Measurements from ENCODE around the gene MBNL2. TPM values are rescaled to one million over a fixed set of nuclear protein-coding genes. Genes with fewer than 3 reads are reported as not detected.

MBNL2 gene
- total and polyA plus RNA-seq, 4 donors = 13.3 to 108 (median 39.3) TPM

DNA sequence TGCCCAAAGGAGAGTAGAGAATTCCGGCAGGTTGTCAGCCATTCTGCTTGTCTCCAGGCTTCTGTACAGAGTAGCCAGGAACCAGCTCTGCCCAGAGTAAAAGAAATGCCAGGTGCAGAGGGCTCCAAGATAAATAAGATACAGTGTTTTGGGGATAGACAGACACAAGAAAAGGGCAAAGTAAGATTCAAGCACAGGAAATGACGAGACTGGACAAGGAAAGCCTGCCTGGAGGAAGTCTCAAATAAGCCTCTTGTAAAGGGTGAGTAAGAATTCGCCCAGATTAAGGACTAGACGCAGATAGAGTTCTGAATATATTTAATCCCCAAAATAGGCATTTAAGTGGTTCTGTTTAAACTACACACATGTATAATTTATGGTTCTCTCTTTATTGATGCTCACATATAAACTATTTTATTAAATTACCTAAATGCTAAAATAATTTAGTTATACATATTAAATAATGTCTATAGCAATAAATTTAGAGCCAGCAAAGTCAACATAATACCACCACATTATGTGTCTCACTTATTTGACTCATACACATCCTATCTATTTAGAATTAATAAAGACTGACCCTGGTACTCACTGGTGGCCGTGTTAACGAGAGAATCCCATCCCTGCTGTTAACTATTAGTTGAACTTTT is 113.5 kb downstream of the MBNL2 start:
- Histone ChIP-seq H3K4me3 (no peak overlapping the region), H3K9ac (ENCODE audit: insufficient read depth in 1 of 2, low read length in 2 of 2) (no peak overlapping the region), H3K9me3 (ENCODE audit: control insufficient read depth in 4 of 4, insufficient read depth in 3 of 4, low read length in 3 of 4) (no peaks in the 10 kb centered on the region), H3K4me1 (ENCODE audit: control insufficient read depth in 5 of 5, insufficient read depth in 5 of 5, low read length in 5 of 5) (peaks cover 13 to 62% (median 34%) of the 10 kb centered on the region in 5 donors), H3K36me3 (ENCODE audit: control insufficient read depth in 4 of 4, insufficient read depth in 4 of 4, low read length in 4 of 4) (peaks cover 0 to 36% (median 20%) of the 10 kb centered on the region in 4 donors), H3K27me3 (ENCODE audit: control insufficient read depth in 3 of 3, insufficient read depth in 3 of 3, low read length in 2 of 3) (no peaks in the 10 kb centered on the region), H3K27ac (ENCODE audit: low read depth in 1 of 2, low read length in 1 of 2) (peak overlapping the region in 1 of 2 donors; percentile 1)
- DNase-seq = no peak
- TF ChIP-seq, protein P1, sequence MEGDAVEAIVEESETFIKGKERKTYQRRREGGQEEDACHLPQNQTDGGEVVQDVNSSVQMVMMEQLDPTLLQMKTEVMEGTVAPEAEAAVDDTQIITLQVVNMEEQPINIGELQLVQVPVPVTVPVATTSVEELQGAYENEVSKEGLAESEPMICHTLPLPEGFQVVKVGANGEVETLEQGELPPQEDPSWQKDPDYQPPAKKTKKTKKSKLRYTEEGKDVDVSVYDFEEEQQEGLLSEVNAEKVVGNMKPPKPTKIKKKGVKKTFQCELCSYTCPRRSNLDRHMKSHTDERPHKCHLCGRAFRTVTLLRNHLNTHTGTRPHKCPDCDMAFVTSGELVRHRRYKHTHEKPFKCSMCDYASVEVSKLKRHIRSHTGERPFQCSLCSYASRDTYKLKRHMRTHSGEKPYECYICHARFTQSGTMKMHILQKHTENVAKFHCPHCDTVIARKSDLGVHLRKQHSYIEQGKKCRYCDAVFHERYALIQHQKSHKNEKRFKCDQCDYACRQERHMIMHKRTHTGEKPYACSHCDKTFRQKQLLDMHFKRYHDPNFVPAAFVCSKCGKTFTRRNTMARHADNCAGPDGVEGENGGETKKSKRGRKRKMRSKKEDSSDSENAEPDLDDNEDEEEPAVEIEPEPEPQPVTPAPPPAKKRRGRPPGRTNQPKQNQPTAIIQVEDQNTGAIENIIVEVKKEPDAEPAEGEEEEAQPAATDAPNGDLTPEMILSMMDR (IDR thresholded peaks at IDR 0.05; ENCODE audit: control extremely low read depth, extremely low read depth) = no peak
- WGBS, 2 donors = 86 to 88% methylated on average over 6 of the region's 6 CpGs
- no peak for ATAC-seq (ENCODE audit: insufficient read depth, low FRiP score)

DNA sequence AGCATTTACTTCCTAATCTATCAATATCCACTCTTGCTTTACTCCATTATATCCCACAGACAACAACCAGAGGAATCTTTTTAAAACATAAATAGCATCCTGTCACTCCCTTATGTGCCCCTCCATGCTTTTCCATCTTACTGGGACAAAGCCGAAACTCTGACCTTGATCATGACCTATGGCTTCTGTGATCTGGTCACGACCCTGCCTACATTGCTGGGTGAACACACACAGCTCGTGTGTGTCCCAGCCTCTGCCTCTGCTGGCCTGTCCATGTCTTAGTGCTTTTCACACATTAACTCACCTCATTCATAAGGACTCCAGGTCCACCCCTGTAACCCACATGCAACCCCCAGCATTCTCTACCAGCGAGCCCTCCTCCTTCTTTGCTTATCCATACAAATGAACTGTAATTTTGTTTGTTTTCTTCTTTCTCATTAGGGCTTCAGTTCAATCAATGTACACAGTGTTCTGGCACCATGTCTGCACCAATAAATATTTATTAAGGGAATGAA is 115.9 kb downstream of the MBNL2 start:
- Histone ChIP-seq H3K9me3 (ENCODE audit: control insufficient read depth in 4 of 4, insufficient read depth in 3 of 4, low read length in 3 of 4) (no peaks in the 10 kb centered on the region), H3K27ac (ENCODE audit: low read depth in 1 of 2, low read length in 1 of 2) (peak overlapping the region in 1 of 2 donors; percentile 35), H3K9ac (ENCODE audit: insufficient read depth in 1 of 2, low read length in 2 of 2) (no peak overlapping the region), H3K27me3 (ENCODE audit: control insufficient read depth in 3 of 3, insufficient read depth in 3 of 3, low read length in 2 of 3) (no peaks in the 10 kb centered on the region), H3K4me3 (no peak overlapping the region), H3K4me1 (ENCODE audit: control insufficient read depth in 5 of 5, insufficient read depth in 5 of 5, low read length in 5 of 5) (peaks cover 13 to 66% (median 23%) of the 10 kb centered on the region in 5 donors), H3K36me3 (ENCODE audit: control insufficient read depth in 4 of 4, insufficient read depth in 4 of 4, low read length in 4 of 4) (peaks cover 0 to 33% (median 21%) of the 10 kb centered on the region in 4 donors)
- no peak for ATAC-seq (ENCODE audit: insufficient read depth, low FRiP score)
- TF ChIP-seq, protein P1 (IDR thresholded peaks at IDR 0.05; ENCODE audit: control extremely low read depth, extremely low read depth) = no peak
- WGBS, 2 donors = 86 to 88% methylated on average over 4 of the region's 4 CpGs
- DNase-seq = no peak

DNA sequence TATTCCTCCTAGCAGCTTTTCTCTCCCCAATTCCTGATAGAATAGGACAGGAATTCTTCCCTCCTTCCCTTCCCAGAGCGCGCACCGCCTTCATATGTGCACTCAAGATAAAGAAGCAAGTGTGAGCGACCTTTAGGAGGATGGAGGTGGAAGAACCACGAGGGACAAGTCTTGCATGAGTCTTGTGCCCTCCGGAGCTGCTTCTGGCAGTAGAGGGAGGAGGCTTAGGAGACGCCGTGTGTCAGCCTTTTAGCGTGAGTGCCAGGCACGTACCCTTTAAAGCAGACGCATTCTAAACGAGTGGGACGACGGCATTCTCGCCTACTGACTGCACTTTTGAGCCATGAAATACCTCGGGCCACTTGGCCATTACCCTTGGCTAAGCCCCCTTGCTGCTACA is 116.4 kb downstream of the MBNL2 start:
- peaks cover 15 to 61% (median 23%) of the 10 kb centered on the region in 5 donors for H3K4me1 ChIP-seq (ENCODE audit: control insufficient read depth in 5 of 5, insufficient read depth in 5 of 5, low read length in 5 of 5)
- 88 to 94% methylated on average over 16 of the region's 16 CpGs for WGBS, 2 donors
- H3K27me3 ChIP-seq (ENCODE audit: control insufficient read depth in 3 of 3, insufficient read depth in 3 of 3, low read length in 2 of 3) = no peaks in the 10 kb centered on the region
- TF ChIP-seq, protein P1 (IDR thresholded peaks at IDR 0.05; ENCODE audit: control extremely low read depth, extremely low read depth) = no peak
- no peak overlapping the region for H3K27ac ChIP-seq (ENCODE audit: low read depth in 1 of 2, low read length in 1 of 2)
- no peak for DNase-seq
- no peak for ATAC-seq (ENCODE audit: insufficient read depth, low FRiP score)
- H3K36me3 ChIP-seq (ENCODE audit: control insufficient read depth in 4 of 4, insufficient read depth in 4 of 4, low read length in 4 of 4) = peaks cover 0 to 38% (median 26%) of the 10 kb centered on the region in 4 donors
- no peak overlapping the region for H3K4me3 ChIP-seq
- no peak overlapping the region for H3K9ac ChIP-seq (ENCODE audit: insufficient read depth in 1 of 2, low read length in 2 of 2)
- no peaks in the 10 kb centered on the region for H3K9me3 ChIP-seq (ENCODE audit: control insufficient read depth in 4 of 4, insufficient read depth in 3 of 4, low read length in 3 of 4)
